ENCODE data around the gene UNC5A.

DNA sequence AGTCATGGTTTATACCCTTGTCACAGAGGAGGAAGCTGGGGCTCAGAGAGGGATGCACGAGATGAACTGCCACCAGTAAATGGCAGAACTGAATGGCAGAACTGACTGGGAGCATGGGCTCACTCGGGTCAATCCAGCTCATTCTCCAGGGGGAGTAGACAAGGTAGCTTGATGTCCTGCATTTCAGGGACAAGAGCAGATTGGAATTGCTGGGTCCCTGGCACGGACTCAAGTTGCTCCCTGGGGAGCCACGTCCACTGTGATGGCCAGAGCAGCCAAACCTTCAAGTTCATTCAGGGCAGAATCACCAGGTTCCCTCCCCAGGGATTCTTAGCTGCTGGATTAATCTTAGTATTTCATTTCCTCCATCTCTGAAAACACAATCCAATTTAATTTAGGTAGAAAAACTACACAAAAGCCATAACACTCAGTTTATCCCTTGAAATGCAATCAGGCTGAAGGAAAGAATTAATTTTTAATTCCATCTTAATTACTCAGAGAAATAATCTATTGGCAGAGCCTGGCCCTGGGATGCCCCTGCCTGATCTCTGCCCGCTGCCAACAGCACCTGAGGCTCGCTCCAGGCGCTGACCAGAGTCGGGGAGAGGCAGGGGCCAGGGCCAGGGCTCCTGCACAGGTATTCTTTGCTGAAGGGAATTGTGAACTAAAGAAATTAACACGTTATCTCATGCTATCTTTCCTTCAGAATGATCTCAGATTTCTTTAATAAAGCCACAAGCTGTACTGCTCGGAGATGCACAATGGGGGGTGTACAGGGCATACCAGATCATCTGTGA is 42.0 kb upstream of the UNC5A start:
- TF ChIP-seq POLR2A (IDR thresholded peaks at IDR 0.05) (no peak), POLR2AphosphoS5 (IDR thresholded peaks at IDR 0.05; ENCODE audit: insufficient read depth in 1 of 2, low read depth in 1 of 2) (no peak), CTCF (IDR thresholded peaks at IDR 0.05) (no peak)
